ENCODE measurements around the gene FSTL4.

DNA sequence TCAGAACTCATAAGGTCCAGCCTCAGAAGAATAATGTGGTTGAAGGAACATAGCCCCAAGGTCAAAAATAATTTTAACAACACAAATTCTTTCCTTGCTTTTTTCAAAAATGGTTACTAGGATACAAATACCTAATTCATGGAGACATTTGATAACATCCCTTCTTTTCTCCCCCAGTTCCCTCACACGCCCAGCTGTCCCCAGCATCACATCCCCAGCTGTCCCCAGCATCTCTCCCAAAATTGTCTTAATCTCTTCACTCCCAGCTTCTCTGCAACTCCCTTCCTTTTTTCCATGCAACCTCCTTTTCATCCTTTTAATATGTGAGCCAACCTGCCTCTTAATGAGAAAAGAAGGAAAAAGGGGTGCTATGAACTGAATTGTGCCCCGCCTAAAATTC is 77.8 kb downstream of the FSTL4 start:
- TF ChIP-seq POLR2A (IDR thresholded peaks at IDR 0.05) (no peak), CTCF (IDR thresholded peaks at IDR 0.05) (no peak)

Data from Peyer's patch (tissue), 4 donors.